ENCODE measurements around the gene BEGAIN. TPM values are rescaled to one million over a fixed set of nuclear protein-coding genes. Genes with fewer than 3 reads are reported as not detected.

The BEGAIN gene
- total and polyA plus RNA-seq, 2 of the 8 experiments (the other 6 are each of a cell fraction or from before 2014, with no cell fraction given): 2.9 to 3.0 TPM

- Histone ChIP-seq H3K9me3 (ENCODE audit: insufficient read depth in 2 of 2, low read depth in 1 of 2, low read length in 1 of 2) (no peaks in the 10 kb centered on the region), H3K27ac (ENCODE audit: low read depth, low read length) (no peak overlapping the region), H3K79me1 (ENCODE audit: low read depth, low read length) (no peaks in the 10 kb centered on the region), H2BK12ac (ENCODE audit: low read depth, low read length) (no peak overlapping the region), H3K27me3 (replicated peaks in 1 of 4; ENCODE audit: control insufficient read depth in 3 of 4, extremely low read depth in 1 of 4, insufficient read depth in 3 of 4, low read length in 3 of 4) (peaks cover 0 to 2% (median under 1%) of the 10 kb centered on the region in 4 experiments; a peak in 3 of 7 replicates), H3K4me2 (ENCODE audit: insufficient read depth in 1 of 2, low read depth in 2 of 2, low read length in 2 of 2) (no peak overlapping the region), H3K79me2 (ENCODE audit: control insufficient read depth in 1 of 2, insufficient read depth in 2 of 2, low read length in 2 of 2) (no peaks in the 10 kb centered on the region), H3K56ac (replicated peaks; ENCODE audit: insufficient read length, low read depth, low read length) (no peak overlapping the region), H3K4ac (replicated peaks; ENCODE audit: insufficient read length, low read depth, low read length) (no peak overlapping the region), H3K23me2 (ENCODE audit: low read depth, low read length) (no peaks in the 10 kb centered on the region), H3K9ac (replicated peaks in 1 of 4; ENCODE audit: extremely low read depth in 1 of 4, low read depth in 3 of 4, low read length in 3 of 4) (no peak overlapping the region), H4K91ac (replicated peaks; ENCODE audit: insufficient read length, low read length) (no peak overlapping the region), H2BK5ac (ENCODE audit: low read depth, low read length) (no peak overlapping the region), H3K4me1 (replicated peaks in 1 of 4; ENCODE audit: control insufficient read depth in 3 of 4, insufficient read depth in 4 of 4, low read length in 3 of 4) (no peaks in the 10 kb centered on the region), H4K8ac (ENCODE audit: extremely low read depth, insufficient read depth, low read length) (no peak overlapping the region), H3K18ac (ENCODE audit: extremely low read depth, low read length) (no peak overlapping the region), H2AFZ (ENCODE audit: low read length) (no peak overlapping the region), H4K20me1 (replicated peaks in 1 of 2; ENCODE audit: control insufficient read depth in 1 of 2, insufficient read depth in 2 of 2, low read length in 2 of 2) (no peaks in the 10 kb centered on the region), H3K36me3 (ENCODE audit: control insufficient read depth in 2 of 4, insufficient read depth in 4 of 4, low read length in 3 of 4) (no peaks in the 10 kb centered on the region), H2BK20ac (ENCODE audit: low read length) (no peak overlapping the region), H2BK120ac (replicated peaks; ENCODE audit: low read depth, low read length) (no peak overlapping the region), H3K23ac (ENCODE audit: insufficient read length) (no peak overlapping the region), H4K5ac (ENCODE audit: insufficient read length, low read depth, low read length) (no peak overlapping the region), H3K4me3 (ENCODE audit: extremely low read depth in 1 of 4, insufficient read depth in 2 of 4, low read depth in 3 of 4, low read length in 4 of 4) (no peak overlapping the region), H3K14ac (ENCODE audit: insufficient read length) (no peak overlapping the region), H2AK5ac (ENCODE audit: low read depth, low read length) (no peak overlapping the region), H2BK15ac (ENCODE audit: low read length) (no peak overlapping the region)
- CTCF ChIA-PET (ENCODE audit: partially characterized antibody): interaction anchor here (0.7 kb wide), 1 partner anchor 17 kb away, joined by 4 read pairs; no protein-coding TSS in a partner anchor
- FAIRE-seq: no peak
- POLR2A ChIA-PET (ENCODE audit: partially characterized antibody): no interaction called here
- 83% methylated on average over 13 of the region's 13 CpGs; no CpG with 5 or more reads in 1 of the 2 experiments for WGBS, 2 experiments (ENCODE audit: extremely low coverage in 1 of 2, insufficient coverage in 1 of 2, insufficient read length in 1 of 2, insufficient replicate concordance in 2 of 2, low coverage in 1 of 2, low lambda C conversion rate in 2 of 2, missing lambda C conversion rate in 1 of 2)
- no peak for DNase-seq (ENCODE audit: low read depth in 1 of 2, low spot score in 2 of 2)
- no peak for TF ChIP-seq BACH1 (IDR thresholded peaks at IDR 0.05; ENCODE audit: low read length)
- TF ChIP-seq CTBP2 (IDR thresholded peaks at IDR 0.05; ENCODE audit: borderline replicate concordance, insufficient read depth, insufficient read length, low read length): no peak
- TF ChIP-seq HDAC6 (IDR thresholded peaks at IDR 0.05; ENCODE audit: low read depth, low read length): no peak
- TF ChIP-seq CBX5 (IDR thresholded peaks at IDR 0.05; ENCODE audit: low read depth, low read length): no peak
- no peak for TF ChIP-seq JUND (IDR thresholded peaks at IDR 0.05; ENCODE audit: low read length)
- no peak for TF ChIP-seq SP1 (IDR thresholded peaks at IDR 0.05; ENCODE audit: low read depth, low read length)
- no peak for TF ChIP-seq TAF1 (IDR thresholded peaks at IDR 0.05; ENCODE audit: low read depth, low read length)
Measured at GRCh38 chr14:100629098-100629497, 41.9 kb upstream of the BEGAIN start.

Data from H1 (cell line).